ENCODE measurements around the gene CD101.

CD101 gene

GRCh38 chr1:116986421-116987255, 14.9 kb upstream of the CD101 start:
- no peak for DNase-seq

- DNase-seq = no peak
These were observed 14.4 kb upstream of the CD101 start for GRCh38 chr1:116987256-116987555.

- DNase-seq = no peak
These were observed 13.3 kb upstream of the CD101 start for GRCh38 chr1:116988248-116988647.

- DNase-seq = no peak
These were observed 12.7 kb upstream of the CD101 start for GRCh38 chr1:116988908-116989307.

GRCh38 chr1:116989835-116990234, 11.7 kb upstream of the CD101 start:
- no peak for DNase-seq

GRCh38 chr1:116990612-116991151, 10.9 kb upstream of the CD101 start:
- peak in 10 of 56 donors; percentile 5 to 42 (median 22) for DNase-seq

- no peak for DNase-seq
These were observed 10.3 kb upstream of the CD101 start for GRCh38 chr1:116991171-116991845.

- DNase-seq = no peak
These were observed 9.6 kb upstream of the CD101 start for GRCh38 chr1:116991918-116992317.

- DNase-seq = no peak
These were observed 8.3 kb upstream of the CD101 start for GRCh38 chr1:116993286-116993685.

- DNase-seq = no peak
These were observed 7.1 kb upstream of the CD101 start for GRCh38 chr1:116994411-116994810.

GRCh38 chr1:116997066-116997465, 4.5 kb upstream of the CD101 start:
- DNase-seq = no peak

GRCh38 chr1:116997636-116998035, 3.9 kb upstream of the CD101 start:
- DNase-seq = no peak

GRCh38 chr1:116999596-116999995, 2.0 kb upstream of the CD101 start:
- DNase-seq = no peak

GRCh38 chr1:117000142-117000541, 1.4 kb upstream of the CD101 start:
- DNase-seq = no peak

GRCh38 chr1:117003223-117003875, 1.8 kb downstream of the CD101 start:
- DNase-seq = no peak

GRCh38 chr1:117007719-117008013, 6.1 kb downstream of the CD101 start:
- no peak for DNase-seq

- DNase-seq = no peak
These were observed 7.1 kb downstream of the CD101 start for GRCh38 chr1:117008656-117009055.

GRCh38 chr1:117009132-117009531, 7.6 kb downstream of the CD101 start:
- DNase-seq = no peak

GRCh38 chr1:117010310-117010969, 8.9 kb downstream of the CD101 start:
- DNase-seq = no peak

- DNase-seq = no peak
These were observed 9.8 kb downstream of the CD101 start for GRCh38 chr1:117011334-117011733.

GRCh38 chr1:117013309-117013858, 11.8 kb downstream of the CD101 start:
- DNase-seq = no peak

GRCh38 chr1:117014209-117014608, 12.6 kb downstream of the CD101 start:
- DNase-seq = no peak
